ENCODE results near the gene ROBO1. TPM values are rescaled to one million over a fixed set of nuclear protein-coding genes. Genes with fewer than 3 reads are reported as not detected.

ROBO1 gene
- total and polyA plus RNA-seq, 2 of the 8 experiments (the other 6 are each of a cell fraction or from before 2014, with no cell fraction given), result 51.4 to 91.0 TPM

DNA sequence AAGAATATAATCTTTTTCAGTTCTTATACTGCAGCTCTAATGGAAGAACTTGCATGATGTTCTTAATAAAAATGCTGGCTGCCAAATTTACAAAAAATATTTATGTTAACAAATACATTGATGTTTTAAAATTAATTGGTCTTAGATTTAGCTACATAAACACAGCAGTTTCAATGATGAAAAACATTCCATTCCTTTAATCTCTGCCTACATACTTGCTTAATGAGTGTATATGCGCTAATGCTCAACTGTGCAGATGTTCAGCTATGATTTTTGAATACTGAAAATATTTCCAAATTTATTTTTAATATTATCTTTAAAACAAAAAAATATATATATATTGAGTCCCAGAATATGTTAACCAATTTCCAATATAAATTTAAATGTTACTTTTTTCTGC is 867.4 kb downstream of the ROBO1 start (continued):
- TF ChIP-seq, protein P1, sequence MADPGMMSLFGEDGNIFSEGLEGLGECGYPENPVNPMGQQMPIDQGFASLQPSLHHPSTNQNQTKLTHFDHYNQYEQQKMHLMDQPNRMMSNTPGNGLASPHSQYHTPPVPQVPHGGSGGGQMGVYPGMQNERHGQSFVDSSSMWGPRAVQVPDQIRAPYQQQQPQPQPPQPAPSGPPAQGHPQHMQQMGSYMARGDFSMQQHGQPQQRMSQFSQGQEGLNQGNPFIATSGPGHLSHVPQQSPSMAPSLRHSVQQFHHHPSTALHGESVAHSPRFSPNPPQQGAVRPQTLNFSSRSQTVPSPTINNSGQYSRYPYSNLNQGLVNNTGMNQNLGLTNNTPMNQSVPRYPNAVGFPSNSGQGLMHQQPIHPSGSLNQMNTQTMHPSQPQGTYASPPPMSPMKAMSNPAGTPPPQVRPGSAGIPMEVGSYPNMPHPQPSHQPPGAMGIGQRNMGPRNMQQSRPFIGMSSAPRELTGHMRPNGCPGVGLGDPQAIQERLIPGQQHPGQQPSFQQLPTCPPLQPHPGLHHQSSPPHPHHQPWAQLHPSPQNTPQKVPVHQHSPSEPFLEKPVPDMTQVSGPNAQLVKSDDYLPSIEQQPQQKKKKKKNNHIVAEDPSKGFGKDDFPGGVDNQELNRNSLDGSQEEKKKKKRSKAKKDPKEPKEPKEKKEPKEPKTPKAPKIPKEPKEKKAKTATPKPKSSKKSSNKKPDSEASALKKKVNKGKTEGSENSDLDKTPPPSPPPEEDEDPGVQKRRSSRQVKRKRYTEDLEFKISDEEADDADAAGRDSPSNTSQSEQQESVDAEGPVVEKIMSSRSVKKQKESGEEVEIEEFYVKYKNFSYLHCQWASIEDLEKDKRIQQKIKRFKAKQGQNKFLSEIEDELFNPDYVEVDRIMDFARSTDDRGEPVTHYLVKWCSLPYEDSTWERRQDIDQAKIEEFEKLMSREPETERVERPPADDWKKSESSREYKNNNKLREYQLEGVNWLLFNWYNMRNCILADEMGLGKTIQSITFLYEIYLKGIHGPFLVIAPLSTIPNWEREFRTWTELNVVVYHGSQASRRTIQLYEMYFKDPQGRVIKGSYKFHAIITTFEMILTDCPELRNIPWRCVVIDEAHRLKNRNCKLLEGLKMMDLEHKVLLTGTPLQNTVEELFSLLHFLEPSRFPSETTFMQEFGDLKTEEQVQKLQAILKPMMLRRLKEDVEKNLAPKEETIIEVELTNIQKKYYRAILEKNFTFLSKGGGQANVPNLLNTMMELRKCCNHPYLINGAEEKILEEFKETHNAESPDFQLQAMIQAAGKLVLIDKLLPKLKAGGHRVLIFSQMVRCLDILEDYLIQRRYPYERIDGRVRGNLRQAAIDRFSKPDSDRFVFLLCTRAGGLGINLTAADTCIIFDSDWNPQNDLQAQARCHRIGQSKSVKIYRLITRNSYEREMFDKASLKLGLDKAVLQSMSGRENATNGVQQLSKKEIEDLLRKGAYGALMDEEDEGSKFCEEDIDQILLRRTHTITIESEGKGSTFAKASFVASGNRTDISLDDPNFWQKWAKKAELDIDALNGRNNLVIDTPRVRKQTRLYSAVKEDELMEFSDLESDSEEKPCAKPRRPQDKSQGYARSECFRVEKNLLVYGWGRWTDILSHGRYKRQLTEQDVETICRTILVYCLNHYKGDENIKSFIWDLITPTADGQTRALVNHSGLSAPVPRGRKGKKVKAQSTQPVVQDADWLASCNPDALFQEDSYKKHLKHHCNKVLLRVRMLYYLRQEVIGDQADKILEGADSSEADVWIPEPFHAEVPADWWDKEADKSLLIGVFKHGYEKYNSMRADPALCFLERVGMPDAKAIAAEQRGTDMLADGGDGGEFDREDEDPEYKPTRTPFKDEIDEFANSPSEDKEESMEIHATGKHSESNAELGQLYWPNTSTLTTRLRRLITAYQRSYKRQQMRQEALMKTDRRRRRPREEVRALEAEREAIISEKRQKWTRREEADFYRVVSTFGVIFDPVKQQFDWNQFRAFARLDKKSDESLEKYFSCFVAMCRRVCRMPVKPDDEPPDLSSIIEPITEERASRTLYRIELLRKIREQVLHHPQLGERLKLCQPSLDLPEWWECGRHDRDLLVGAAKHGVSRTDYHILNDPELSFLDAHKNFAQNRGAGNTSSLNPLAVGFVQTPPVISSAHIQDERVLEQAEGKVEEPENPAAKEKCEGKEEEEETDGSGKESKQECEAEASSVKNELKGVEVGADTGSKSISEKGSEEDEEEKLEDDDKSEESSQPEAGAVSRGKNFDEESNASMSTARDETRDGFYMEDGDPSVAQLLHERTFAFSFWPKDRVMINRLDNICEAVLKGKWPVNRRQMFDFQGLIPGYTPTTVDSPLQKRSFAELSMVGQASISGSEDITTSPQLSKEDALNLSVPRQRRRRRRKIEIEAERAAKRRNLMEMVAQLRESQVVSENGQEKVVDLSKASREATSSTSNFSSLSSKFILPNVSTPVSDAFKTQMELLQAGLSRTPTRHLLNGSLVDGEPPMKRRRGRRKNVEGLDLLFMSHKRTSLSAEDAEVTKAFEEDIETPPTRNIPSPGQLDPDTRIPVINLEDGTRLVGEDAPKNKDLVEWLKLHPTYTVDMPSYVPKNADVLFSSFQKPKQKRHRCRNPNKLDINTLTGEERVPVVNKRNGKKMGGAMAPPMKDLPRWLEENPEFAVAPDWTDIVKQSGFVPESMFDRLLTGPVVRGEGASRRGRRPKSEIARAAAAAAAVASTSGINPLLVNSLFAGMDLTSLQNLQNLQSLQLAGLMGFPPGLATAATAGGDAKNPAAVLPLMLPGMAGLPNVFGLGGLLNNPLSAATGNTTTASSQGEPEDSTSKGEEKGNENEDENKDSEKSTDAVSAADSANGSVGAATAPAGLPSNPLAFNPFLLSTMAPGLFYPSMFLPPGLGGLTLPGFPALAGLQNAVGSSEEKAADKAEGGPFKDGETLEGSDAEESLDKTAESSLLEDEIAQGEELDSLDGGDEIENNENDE (IDR thresholded peaks at IDR 0.05; ENCODE audit: insufficient replicate concordance, low read length), result no peak
- TF ChIP-seq POLR2A (IDR thresholded peaks at IDR 0.05; ENCODE audit: control extremely low read depth in 1 of 2, low read depth in 2 of 2, low read length in 2 of 2), result no peak
- no peak for TF ChIP-seq EP300 (IDR thresholded peaks at IDR 0.05; ENCODE audit: borderline replicate concordance in 1 of 2, low read depth in 2 of 2, low read length in 2 of 2)
- no peak for TF ChIP-seq SAP30 (IDR thresholded peaks at IDR 0.05; ENCODE audit: insufficient read depth, insufficient replicate concordance, low read length)
- no peak for TF ChIP-seq ASH2L (IDR thresholded peaks at IDR 0.05; ENCODE audit: low read length)
- no peak for TF ChIP-seq CREB1 (IDR thresholded peaks at IDR 0.05)
- TF ChIP-seq HDAC2 (IDR thresholded peaks at IDR 0.05; ENCODE audit: borderline replicate concordance in 1 of 2, low read depth in 2 of 2, low read length in 2 of 2), result no peak
- no peak for TF ChIP-seq POLR2AphosphoS5 (IDR thresholded peaks at IDR 0.05; ENCODE audit: low read depth, low read length)
- TF ChIP-seq, protein P2, sequence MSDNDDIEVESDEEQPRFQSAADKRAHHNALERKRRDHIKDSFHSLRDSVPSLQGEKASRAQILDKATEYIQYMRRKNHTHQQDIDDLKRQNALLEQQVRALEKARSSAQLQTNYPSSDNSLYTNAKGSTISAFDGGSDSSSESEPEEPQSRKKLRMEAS (IDR thresholded peaks at IDR 0.05), result no peak
- no peak for TF ChIP-seq CHD2 (IDR thresholded peaks at IDR 0.05; ENCODE audit: low read length)
- no peak for TF ChIP-seq GABPA (IDR thresholded peaks at IDR 0.05; ENCODE audit: borderline replicate concordance, insufficient read depth, low read length)
- no peak for TF ChIP-seq FOSL1 (IDR thresholded peaks at IDR 0.05; ENCODE audit: insufficient read depth, low read depth, low read length)
